DMS114 treated with DMSO at 0.1 percent for 48 hours (cell line): Measurements from ENCODE around the gene SURF6.
"Not testable (repeated sequence)": the region's sequence is repeated elsewhere in the genome, so short reads cannot be mapped to it uniquely, and the experiment has no call there.

Source experiments
- DNase-seq: peaks from one replicate; lab custom pipeline; 2025; ENCODE audit not compliant: unreplicated experiment; lab: John Stamatoyannopoulos, UW

The SURF6 gene

GRCh38 chr9:133301253-133302230 is 34.4 kb downstream of the SURF6 start:
- no peak for DNase-seq

- DNase-seq = not testable (repeated sequence)
Observed at GRCh38 chr9:133299996-133300395, 36.0 kb downstream of the SURF6 start.

GRCh38 chr9:133294257-133294656 is 41.7 kb downstream of the SURF6 start:
- no peak for DNase-seq

- DNase-seq = no peak
Observed at GRCh38 chr9:133290751-133291302, 45.2 kb downstream of the SURF6 start.

GRCh38 chr9:133286523-133286922 is 49.5 kb downstream of the SURF6 start:
- DNase-seq = no peak

- no peak for DNase-seq
Observed at GRCh38 chr9:133285252-133285775, 50.7 kb downstream of the SURF6 start.

GRCh38 chr9:133284362-133284761 is 51.6 kb downstream of the SURF6 start:
- no peak for DNase-seq

GRCh38 chr9:133283255-133284032 is 52.5 kb downstream of the SURF6 start:
- DNase-seq = not testable (repeated sequence)

- no peak for DNase-seq
Observed at GRCh38 chr9:133282464-133283238, 53.3 kb downstream of the SURF6 start.

- no peak for DNase-seq
Observed at GRCh38 chr9:133280392-133280791, 55.6 kb downstream of the SURF6 start.
